ENCODE measurements around the gene NKTR.

- no peak for TF ChIP-seq TCF7L2 (IDR thresholded peaks at IDR 0.05; ENCODE audit: borderline replicate concordance, low read depth, low read length)
- TF ChIP-seq ZNF629 (tag by site-specific recombination; IDR thresholded peaks at IDR 0.05), result no peak
- no peak for TF ChIP-seq CTCF (tag by site-specific recombination; IDR thresholded peaks at IDR 0.05)
- no peak for TF ChIP-seq KLF1 (tag by site-specific recombination; IDR thresholded peaks at IDR 0.05)
- TF ChIP-seq, protein P1, sequence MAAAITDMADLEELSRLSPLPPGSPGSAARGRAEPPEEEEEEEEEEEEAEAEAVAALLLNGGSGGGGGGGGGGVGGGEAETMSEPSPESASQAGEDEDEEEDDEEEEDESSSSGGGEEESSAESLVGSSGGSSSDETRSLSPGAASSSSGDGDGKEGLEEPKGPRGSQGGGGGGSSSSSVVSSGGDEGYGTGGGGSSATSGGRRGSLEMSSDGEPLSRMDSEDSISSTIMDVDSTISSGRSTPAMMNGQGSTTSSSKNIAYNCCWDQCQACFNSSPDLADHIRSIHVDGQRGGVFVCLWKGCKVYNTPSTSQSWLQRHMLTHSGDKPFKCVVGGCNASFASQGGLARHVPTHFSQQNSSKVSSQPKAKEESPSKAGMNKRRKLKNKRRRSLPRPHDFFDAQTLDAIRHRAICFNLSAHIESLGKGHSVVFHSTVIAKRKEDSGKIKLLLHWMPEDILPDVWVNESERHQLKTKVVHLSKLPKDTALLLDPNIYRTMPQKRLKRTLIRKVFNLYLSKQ (tag by site-specific recombination; IDR thresholded peaks at IDR 0.05; ENCODE audit: borderline replicate concordance), result no peak
- TF ChIP-seq ZNF18 (tag by site-specific recombination; IDR thresholded peaks at IDR 0.05), result no peak
- TF ChIP-seq ZFP69B (tag by site-specific recombination; IDR thresholded peaks at IDR 0.05), result no peak
- TF ChIP-seq, protein P2, sequence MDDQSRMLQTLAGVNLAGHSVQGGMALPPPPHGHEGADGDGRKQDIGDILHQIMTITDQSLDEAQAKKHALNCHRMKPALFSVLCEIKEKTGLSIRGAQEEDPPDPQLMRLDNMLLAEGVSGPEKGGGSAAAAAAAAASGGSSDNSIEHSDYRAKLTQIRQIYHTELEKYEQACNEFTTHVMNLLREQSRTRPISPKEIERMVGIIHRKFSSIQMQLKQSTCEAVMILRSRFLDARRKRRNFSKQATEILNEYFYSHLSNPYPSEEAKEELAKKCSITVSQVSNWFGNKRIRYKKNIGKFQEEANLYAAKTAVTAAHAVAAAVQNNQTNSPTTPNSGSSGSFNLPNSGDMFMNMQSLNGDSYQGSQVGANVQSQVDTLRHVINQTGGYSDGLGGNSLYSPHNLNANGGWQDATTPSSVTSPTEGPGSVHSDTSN (CRISPR knock-in tag; IDR thresholded peaks at IDR 0.05), result no peak
- TF ChIP-seq ZNF274 (IDR thresholded peaks at IDR 0.05; ENCODE audit: low read length), result no peak
- no peak for TF ChIP-seq ZNF274 (tag by site-specific recombination; IDR thresholded peaks at IDR 0.05; ENCODE audit: borderline replicate concordance)
- TF ChIP-seq, protein P3, sequence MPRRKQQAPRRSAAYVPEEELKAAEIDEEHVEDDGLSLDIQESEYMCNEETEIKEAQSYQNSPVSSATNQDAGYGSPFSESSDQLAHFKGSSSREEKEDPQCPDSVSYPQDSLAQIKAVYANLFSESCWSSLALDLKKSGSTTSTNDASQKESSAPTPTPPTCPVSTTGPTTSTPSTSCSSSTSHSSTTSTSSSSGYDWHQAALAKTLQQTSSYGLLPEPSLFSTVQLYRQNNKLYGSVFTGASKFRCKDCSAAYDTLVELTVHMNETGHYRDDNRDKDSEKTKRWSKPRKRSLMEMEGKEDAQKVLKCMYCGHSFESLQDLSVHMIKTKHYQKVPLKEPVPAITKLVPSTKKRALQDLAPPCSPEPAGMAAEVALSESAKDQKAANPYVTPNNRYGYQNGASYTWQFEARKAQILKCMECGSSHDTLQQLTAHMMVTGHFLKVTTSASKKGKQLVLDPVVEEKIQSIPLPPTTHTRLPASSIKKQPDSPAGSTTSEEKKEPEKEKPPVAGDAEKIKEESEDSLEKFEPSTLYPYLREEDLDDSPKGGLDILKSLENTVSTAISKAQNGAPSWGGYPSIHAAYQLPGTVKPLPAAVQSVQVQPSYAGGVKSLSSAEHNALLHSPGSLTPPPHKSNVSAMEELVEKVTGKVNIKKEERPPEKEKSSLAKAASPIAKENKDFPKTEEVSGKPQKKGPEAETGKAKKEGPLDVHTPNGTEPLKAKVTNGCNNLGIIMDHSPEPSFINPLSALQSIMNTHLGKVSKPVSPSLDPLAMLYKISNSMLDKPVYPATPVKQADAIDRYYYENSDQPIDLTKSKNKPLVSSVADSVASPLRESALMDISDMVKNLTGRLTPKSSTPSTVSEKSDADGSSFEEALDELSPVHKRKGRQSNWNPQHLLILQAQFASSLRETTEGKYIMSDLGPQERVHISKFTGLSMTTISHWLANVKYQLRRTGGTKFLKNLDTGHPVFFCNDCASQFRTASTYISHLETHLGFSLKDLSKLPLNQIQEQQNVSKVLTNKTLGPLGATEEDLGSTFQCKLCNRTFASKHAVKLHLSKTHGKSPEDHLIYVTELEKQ (tag by site-specific recombination; IDR thresholded peaks at IDR 0.05; ENCODE audit: borderline replicate concordance), result no peak
- TF ChIP-seq ZNF121 (tag by site-specific recombination; IDR thresholded peaks at IDR 0.05), result no peak
- TF ChIP-seq ZNF202 (tag by site-specific recombination; IDR thresholded peaks at IDR 0.05; ENCODE audit: borderline replicate concordance), result no peak
- TF ChIP-seq WT1 (tag by site-specific recombination; IDR thresholded peaks at IDR 0.05), result no peak
- no peak for TF ChIP-seq REST (tag by site-specific recombination; IDR thresholded peaks at IDR 0.05)
Observed at GRCh38 chr3:42635111-42635510, 34.6 kb downstream of the NKTR start.
